SK-N-MC (cell line): ENCODE results near the gene COL6A5.

Experiments used
- DNase-seq: peaks from one replicate; pipeline ENCODE4 v3.0.0-alpha.2; 2011; ENCODE audit warnings: low read depth, low spot score
- H3K27ac ChIP-seq: fragments of 200-600 bp; sonication (generic); 2 replicates; pipeline ENCODE4 v1.5.1; 2016; ENCODE audit warnings: mixed run types
- H3K36me3 ChIP-seq: fragments of 200-600 bp; sonication (generic); 2 replicates; pipeline ENCODE4 v1.6.1; 2017; ENCODE audit warnings: antibody characterized with exemption, low read length, mixed read lengths; ENCODE audit not compliant: insufficient read depth
- H3K4me3 ChIP-seq: fragments of 200-600 bp; sonication (generic); 2 replicates; pipeline ENCODE4 v1.5.1; 2016
- H3K9ac ChIP-seq: fragments of 200-600 bp; sonication (generic); 2 replicates; pipeline ENCODE4 v1.8.0; 2017; ENCODE audit warnings: mixed run types, mixed read lengths; ENCODE audit not compliant: insufficient read length
- H3K9me3 ChIP-seq: fragments of 200-600 bp; sonication (generic); 2 replicates; pipeline ENCODE4 v1.6.1; 2017; ENCODE audit warnings: low read depth, mild to moderate bottlenecking, antibody characterized with exemption, low read length, moderate library complexity, mixed read lengths
- EZH2 ChIP-seq: fragments of 200-600 bp; sonication (generic); IDR thresholded peaks from one replicate; pipeline ENCODE4 v1.6.1; 2017; ENCODE audit warnings: antibody characterized with exemption
- FOXP2 ChIP-seq: optimal IDR thresholded peaks from 2 replicates; pipeline ENCODE3; 2011; ENCODE audit warnings: mild to moderate bottlenecking, moderate library complexity; ENCODE audit not compliant: insufficient read depth; ENCODE audit errors: extremely low read length, control extremely low read depth
- POLR2AphosphoS5 ChIP-seq: IDR thresholded peaks from 2 replicates; pipeline ENCODE4 v1.6.1; 2012; ENCODE audit warnings: mild to moderate bottlenecking, low read depth, low read length, borderline replicate concordance

Gene COL6A5

GRCh38 chr3:130456540-130456939 lies 111.1 kb downstream of the COL6A5 start:
- no peak for TF ChIP-seq EZH2
- no peak for TF ChIP-seq POLR2AphosphoS5
- TF ChIP-seq FOXP2 = no peak
- Histone ChIP-seq H3K9ac (no peak overlapping the region), H3K4me3 (no peak overlapping the region), H3K27ac (no peak overlapping the region), H3K9me3 (no peaks in the 10 kb centered on the region), H3K36me3 (no peaks in the 10 kb centered on the region)
- no peak for DNase-seq

GRCh38 chr3:130457671-130458070 lies 112.2 kb downstream of the COL6A5 start:
- peak overlapping the region; percentile 44 for H3K27ac ChIP-seq
- H3K9ac ChIP-seq = no peak overlapping the region
- TF ChIP-seq POLR2AphosphoS5 (no peak), FOXP2 (no peak), EZH2 (no peak)
- H3K9me3 ChIP-seq = no peaks in the 10 kb centered on the region
- peak overlapping the region; percentile 17 for H3K4me3 ChIP-seq
- DNase-seq = no peak
- H3K36me3 ChIP-seq = no peaks in the 10 kb centered on the region

GRCh38 chr3:130459944-130460343 lies 114.5 kb downstream of the COL6A5 start:
- H3K9ac ChIP-seq = no peak overlapping the region
- TF ChIP-seq EZH2 (no peak), FOXP2 (no peak), POLR2AphosphoS5 (no peak)
- no peaks in the 10 kb centered on the region for H3K9me3 ChIP-seq
- H3K27ac ChIP-seq = no peak overlapping the region
- DNase-seq = no peak
- no peaks in the 10 kb centered on the region for H3K36me3 ChIP-seq
- no peak overlapping the region for H3K4me3 ChIP-seq

GRCh38 chr3:130462089-130462488 lies 116.6 kb downstream of the COL6A5 start:
- no peak for TF ChIP-seq FOXP2
- no peak for TF ChIP-seq EZH2
- Histone ChIP-seq H3K4me3 (no peak overlapping the region), H3K36me3 (no peaks in the 10 kb centered on the region), H3K9me3 (no peaks in the 10 kb centered on the region), H3K27ac (no peak overlapping the region), H3K9ac (no peak overlapping the region)
- DNase-seq = no peak

GRCh38 chr3:130463221-130463620 lies 117.7 kb downstream of the COL6A5 start:
- no peaks in the 10 kb centered on the region for H3K9me3 ChIP-seq
- H3K4me3 ChIP-seq = no peak overlapping the region

GRCh38 chr3:130465521-130465920 lies 120.0 kb downstream of the COL6A5 start:
- DNase-seq = no peak
- no peaks in the 10 kb centered on the region for H3K9me3 ChIP-seq
- no peak overlapping the region for H3K27ac ChIP-seq
- H3K36me3 ChIP-seq = no peaks in the 10 kb centered on the region
- no peak overlapping the region for H3K9ac ChIP-seq
- H3K4me3 ChIP-seq = no peak overlapping the region
- TF ChIP-seq FOXP2 (no peak), POLR2AphosphoS5 (no peak), EZH2 (no peak)

More at GRCh38 chr3:130463221-130463620, 117.7 kb downstream of the COL6A5 start:
- DNase-seq = no peak
- TF ChIP-seq POLR2AphosphoS5 = no peak
- no peak for TF ChIP-seq EZH2
- TF ChIP-seq FOXP2 = no peak
- H3K36me3 ChIP-seq = no peaks in the 10 kb centered on the region
- H3K27ac ChIP-seq = no peak overlapping the region
- H3K9ac ChIP-seq = no peak overlapping the region

GRCh38 chr3:130468311-130468710 lies 122.8 kb downstream of the COL6A5 start:
- no peak for DNase-seq
- no peak for TF ChIP-seq EZH2
- TF ChIP-seq POLR2AphosphoS5 = no peak
- no peak for TF ChIP-seq FOXP2
- Histone ChIP-seq H3K36me3 (no peaks in the 10 kb centered on the region), H3K9ac (no peak overlapping the region), H3K4me3 (peak overlapping the region; percentile 20; the same call in 1 of the 2 replicates), H3K9me3 (no peaks in the 10 kb centered on the region), H3K27ac (peak overlapping the region; percentile 38; the same call in 1 of the 2 replicates)

- TF ChIP-seq POLR2AphosphoS5 (no peak), EZH2 (no peak), FOXP2 (no peak)
- no peak for DNase-seq
- Histone ChIP-seq H3K4me3 (peak overlapping the region; percentile 23; the same call in 1 of the 2 replicates), H3K9ac (no peak overlapping the region), H3K9me3 (no peaks in the 10 kb centered on the region), H3K27ac (peak overlapping the region; percentile 33; the same call in 1 of the 2 replicates), H3K36me3 (no peaks in the 10 kb centered on the region)
Observed at GRCh38 chr3:130470126-130470525, 124.7 kb downstream of the COL6A5 start.

- no peaks in the 10 kb centered on the region for H3K36me3 ChIP-seq
- DNase-seq = no peak
- TF ChIP-seq FOXP2 (no peak), POLR2AphosphoS5 (no peak), EZH2 (no peak)
- H3K4me3 ChIP-seq = no peak overlapping the region
- no peak overlapping the region for H3K9ac ChIP-seq
- H3K27ac ChIP-seq = no peak overlapping the region
- H3K9me3 ChIP-seq = no peaks in the 10 kb centered on the region
Observed at GRCh38 chr3:130473416-130473815, 127.9 kb downstream of the COL6A5 start.
